Measurements from ENCODE around the gene MNDA.

MNDA gene

DNA sequence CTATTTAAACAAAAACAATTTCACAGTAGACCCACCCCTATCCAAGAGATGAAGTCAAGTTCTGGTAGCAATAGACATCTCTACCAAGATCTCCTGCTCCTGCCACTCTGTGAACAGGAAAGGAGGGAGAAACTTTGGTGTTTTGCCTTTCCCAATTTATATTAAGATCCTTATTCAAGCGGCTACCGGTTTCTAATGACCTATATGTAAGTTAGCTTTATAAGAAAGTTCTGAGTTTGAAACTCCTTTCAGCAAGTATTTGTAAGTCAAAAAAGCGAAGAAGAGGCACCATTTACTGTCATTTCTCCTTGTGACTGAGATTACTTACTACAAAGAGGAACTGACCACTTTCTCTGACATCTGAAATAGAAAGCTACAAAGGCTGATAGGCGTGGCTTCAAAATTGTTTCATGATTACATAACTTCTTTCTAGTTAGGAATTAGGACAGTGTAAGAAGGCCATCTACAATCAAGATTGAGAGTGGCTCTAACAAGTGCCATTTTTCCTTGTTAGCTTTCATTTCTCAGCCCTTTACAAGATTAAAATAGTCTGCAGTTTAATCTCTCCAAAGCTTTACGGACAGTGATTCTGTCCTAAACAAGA lies at the start of gene MNDA:
MNDA (plus strand) TSS at position 448 of the 604 bp plus-strand sequence. CDS start 10,803 bp downstream, outside the sequence.
- TF ChIP-seq GATA1 (IDR thresholded peaks at IDR 0.05; ENCODE audit: low read depth, low read length) (no peak), POLR2A (IDR thresholded peaks at IDR 0.05; ENCODE audit: low read length) (no peak)
- no peak for DNase-seq

DNA sequence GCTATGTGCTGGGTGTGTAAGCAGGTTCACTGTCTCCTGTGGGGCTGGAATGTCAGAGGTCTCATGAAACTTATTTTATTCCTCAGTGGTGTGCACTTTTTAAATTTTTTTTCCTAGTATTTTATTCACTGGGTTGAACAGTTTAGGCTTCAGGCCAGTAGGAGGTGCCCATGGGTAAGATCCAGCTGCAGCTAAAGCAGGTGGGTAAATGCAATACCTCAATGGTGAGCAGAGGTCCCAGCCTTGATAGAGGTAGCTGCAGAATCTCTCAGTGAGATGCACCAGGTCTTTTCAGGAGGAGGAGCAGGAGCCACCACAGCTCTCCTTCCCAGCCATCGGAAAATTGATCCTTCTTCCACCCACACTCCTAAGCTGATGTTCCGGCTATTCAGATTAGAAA lies 37.5 kb upstream of the MNDA start:
- peak; percentile 48 to 57 for DNase-seq
- TF ChIP-seq POLR2A (IDR thresholded peaks at IDR 0.05; ENCODE audit: low read length) = no peak
- no peak for TF ChIP-seq GATA1 (IDR thresholded peaks at IDR 0.05; ENCODE audit: low read depth, low read length)

DNA sequence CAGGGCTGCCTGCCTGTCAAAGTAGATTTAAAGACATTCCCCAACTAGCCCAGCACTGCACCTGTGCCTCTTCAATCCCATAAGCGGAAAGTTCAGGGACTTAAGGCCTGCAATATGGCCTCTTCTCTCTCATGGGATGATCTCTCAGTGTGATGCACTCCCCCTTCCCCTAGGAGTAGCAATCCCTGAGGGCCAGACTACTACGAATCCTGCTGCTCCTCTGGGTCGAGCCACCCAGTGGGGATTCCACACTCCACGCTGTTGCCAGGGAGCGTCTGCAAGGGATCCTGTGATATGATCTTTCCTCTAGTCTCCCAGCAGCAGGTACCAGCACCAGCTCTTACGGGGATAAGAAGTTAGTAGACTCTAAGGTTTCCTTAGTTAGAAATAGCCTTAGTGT lies 36.9 kb upstream of the MNDA start:
- DNase-seq = no peak
- TF ChIP-seq GATA1 (IDR thresholded peaks at IDR 0.05; ENCODE audit: low read depth, low read length) (no peak), POLR2A (IDR thresholded peaks at IDR 0.05; ENCODE audit: low read length) (no peak)

DNA sequence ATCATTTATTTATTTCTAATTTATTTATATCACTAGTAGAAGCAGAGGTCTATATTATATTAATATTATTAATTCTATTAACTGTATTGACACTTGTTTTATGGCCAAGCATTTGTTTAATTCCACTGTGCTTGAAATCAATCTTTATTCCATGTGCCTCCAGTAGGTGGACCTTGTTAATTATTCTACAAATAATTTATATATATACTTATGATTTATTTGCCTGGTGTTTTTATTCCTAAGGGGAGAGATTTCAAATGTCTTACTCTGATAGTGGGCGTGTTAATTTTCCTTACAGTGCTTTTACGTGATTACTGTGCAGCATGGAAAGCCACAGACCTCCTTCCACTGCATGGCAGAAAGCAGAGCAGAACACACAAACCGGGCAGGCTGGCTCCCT lies 32.6 kb upstream of the MNDA start:
- TF ChIP-seq POLR2A (IDR thresholded peaks at IDR 0.05; ENCODE audit: low read length) (no peak), GATA1 (IDR thresholded peaks at IDR 0.05; ENCODE audit: low read depth, low read length) (no peak)
- no peak for DNase-seq

DNA sequence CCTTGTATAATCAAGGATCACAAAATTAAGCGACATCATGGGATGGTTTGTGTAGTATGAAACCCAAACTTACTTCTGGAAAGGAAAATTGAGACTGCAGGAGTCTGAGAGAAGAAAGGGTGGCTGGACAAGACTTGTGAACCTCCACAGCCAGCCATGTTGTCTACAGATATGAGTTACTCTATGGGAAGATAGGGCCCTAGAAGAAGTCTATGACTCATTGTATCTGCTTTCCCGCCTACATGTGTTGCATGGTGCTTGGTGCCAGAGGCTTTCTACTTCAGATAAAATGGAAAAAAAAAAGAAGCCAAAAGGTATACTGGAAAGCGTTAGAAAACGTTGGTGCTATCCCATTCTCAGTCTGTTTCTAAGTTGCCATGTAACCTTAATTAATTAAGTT lies 31.5 kb upstream of the MNDA start:
- TF ChIP-seq POLR2A (IDR thresholded peaks at IDR 0.05; ENCODE audit: low read length) (no peak), GATA1 (IDR thresholded peaks at IDR 0.05; ENCODE audit: low read depth, low read length) (no peak)
- peak; percentile 68 to 74 for DNase-seq

DNA sequence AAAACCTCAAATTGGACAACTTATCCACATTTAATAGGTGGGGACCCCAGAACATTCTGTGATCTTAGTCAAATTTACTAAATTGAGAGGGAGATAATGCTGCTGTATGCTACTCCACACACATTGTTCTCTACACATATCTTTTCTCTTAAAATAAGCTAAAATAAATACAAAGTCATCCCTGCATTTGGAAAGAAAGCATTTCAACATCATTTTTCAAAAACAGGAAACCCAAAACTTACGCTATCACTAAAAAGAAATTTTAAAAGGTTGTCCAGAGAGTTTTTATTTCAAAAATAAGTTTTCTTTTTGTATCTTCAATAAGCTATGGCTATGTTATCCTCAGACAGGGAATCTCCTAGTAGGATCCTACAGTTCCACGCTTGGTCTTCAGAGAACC lies 30.6 kb upstream of the MNDA start:
- DNase-seq = no peak
- TF ChIP-seq POLR2A (IDR thresholded peaks at IDR 0.05; ENCODE audit: low read length) (no peak), GATA1 (IDR thresholded peaks at IDR 0.05; ENCODE audit: low read depth, low read length) (no peak)

DNA sequence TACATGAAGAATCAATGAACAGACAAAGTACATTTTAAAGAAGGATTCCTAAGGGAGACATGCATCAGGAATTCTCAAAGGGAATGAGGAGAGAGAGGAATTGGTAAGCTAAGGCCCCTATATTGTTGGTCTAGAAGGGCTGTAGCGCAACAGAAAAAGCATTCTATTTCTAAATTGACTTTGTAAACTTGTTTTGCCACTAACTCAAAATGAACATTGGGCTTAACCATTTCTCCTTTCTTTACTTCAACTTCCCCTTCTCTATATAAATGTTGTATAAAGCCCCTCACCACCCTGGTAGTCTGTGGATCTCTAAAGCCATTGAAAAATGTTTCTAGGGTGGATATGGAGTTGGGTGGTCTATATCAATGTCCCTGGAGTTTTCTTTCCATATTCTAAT lies 29.8 kb upstream of the MNDA start:
- TF ChIP-seq GATA1 (IDR thresholded peaks at IDR 0.05; ENCODE audit: low read depth, low read length) = no peak
- no peak for TF ChIP-seq POLR2A (IDR thresholded peaks at IDR 0.05; ENCODE audit: low read length)
- DNase-seq = no peak

DNA sequence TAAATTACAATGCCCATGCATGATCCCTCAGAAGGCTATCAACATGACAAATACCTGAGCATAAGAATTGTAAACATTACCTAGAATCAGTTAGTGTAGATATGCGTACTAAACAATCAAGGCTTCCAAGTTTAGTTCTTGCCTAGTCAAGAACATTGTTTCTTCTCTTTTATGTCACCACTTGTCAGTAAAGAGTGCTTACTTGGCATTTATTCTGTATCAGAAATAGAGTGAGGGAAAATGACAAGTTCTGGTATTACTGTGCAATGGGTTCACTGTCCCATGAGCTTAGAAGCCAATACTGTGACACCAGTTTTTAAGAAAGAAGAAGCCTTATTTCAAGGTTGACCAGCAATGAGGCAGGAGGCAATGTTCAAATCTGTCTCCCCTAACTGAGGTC lies 27.5 kb upstream of the MNDA start:
- DNase-seq = no peak
- TF ChIP-seq GATA1 (IDR thresholded peaks at IDR 0.05; ENCODE audit: low read depth, low read length) (no peak), POLR2A (IDR thresholded peaks at IDR 0.05; ENCODE audit: low read length) (no peak)

DNA sequence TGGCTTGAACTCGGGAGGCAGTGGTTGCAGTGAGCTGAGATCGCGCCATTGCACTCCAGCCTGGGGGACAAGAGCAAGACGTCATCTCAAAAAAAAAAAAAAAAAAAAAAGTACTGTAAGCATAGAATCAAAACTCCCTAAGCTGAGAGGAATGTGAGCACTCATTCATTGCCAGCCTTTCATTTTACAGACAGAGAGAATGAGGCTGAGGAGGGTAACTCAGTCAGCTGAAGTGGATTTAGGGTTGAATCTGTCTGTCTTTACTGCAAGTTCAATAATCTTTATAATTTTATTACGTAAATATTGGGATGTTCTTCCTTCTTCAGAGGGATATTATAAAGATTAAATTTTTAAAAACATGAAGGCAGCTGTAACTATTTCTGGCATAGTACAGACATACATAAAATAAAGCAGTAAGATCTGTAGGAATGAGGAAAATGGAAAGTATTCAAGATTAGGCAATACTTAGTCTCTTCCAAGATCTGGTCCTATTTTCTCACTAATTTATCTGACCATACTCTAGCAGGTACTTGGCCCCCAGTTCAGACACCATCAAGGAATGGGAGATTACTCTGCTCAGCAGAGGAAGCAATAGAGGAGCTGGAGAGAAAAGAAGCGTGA lies 24.1 kb upstream of the MNDA start:
- TF ChIP-seq GATA1 (IDR thresholded peaks at IDR 0.05; ENCODE audit: low read depth, low read length) = no peak
- no peak for TF ChIP-seq POLR2A (IDR thresholded peaks at IDR 0.05; ENCODE audit: low read length)
- DNase-seq = no peak

DNA sequence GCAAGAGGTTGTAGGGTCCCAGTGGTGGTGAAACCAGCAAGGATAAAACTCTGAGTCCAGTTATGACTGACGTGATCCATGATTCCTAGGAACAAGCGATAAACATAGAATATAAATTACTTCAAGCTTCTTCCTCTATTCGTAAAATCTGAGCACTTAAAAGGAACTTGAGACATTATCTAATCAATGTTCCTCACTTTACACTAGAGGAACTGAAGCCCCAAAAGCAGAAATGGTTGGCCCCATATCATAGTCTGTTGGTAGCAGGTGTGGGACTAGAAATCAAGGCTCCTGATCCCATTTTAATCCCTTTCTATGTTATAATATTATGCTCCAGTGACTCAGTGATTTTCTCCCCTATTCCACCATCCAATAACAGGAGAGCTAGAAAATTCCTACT lies 21.9 kb upstream of the MNDA start:
- TF ChIP-seq GATA1 (IDR thresholded peaks at IDR 0.05; ENCODE audit: low read depth, low read length) (no peak), POLR2A (IDR thresholded peaks at IDR 0.05; ENCODE audit: low read length) (no peak)
- no peak for DNase-seq

DNA sequence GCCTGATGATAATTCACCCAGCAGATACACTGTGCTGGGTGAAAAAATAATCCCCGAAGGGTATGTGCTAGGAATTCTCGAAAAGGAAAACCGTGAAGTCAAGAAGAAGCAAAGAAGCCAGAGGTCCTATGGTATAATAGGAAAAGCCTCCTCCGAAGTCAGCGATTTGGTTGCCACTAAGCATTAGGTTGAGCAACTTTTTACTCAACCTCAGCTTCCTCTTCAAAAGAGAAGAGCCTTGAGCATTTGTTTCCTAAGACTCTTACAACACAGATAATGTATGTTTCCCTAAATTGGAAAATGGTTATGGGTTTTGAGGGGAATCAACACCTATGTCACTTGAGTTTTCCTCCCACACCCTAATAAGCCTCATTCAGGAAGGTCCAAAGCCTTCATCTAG lies 21.3 kb upstream of the MNDA start:
- TF ChIP-seq POLR2A (IDR thresholded peaks at IDR 0.05; ENCODE audit: low read length) = no peak
- TF ChIP-seq GATA1 (IDR thresholded peaks at IDR 0.05; ENCODE audit: low read depth, low read length) = no peak
- DNase-seq = no peak

DNA sequence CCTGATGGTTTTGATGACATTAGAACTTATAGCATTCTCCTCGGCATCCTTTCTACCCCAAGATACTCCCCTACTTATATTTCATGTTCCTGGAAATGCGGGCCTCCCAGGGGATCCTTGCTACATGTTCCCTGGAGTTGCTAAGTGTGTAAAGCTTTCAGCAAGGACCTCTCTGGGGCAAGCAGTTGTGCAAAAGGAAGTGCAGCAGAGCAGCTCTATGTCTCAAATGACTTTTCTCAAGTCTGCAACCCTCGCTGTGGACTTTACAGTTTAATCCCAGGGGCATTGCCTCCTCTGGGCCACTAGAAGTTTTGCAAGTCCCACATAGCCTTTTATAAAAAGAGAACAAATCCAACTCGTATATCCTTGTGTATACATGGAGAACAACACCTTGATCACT lies 20.8 kb upstream of the MNDA start:
- DNase-seq = no peak
- TF ChIP-seq POLR2A (IDR thresholded peaks at IDR 0.05; ENCODE audit: low read length) (no peak), GATA1 (IDR thresholded peaks at IDR 0.05; ENCODE audit: low read depth, low read length) (no peak)

DNA sequence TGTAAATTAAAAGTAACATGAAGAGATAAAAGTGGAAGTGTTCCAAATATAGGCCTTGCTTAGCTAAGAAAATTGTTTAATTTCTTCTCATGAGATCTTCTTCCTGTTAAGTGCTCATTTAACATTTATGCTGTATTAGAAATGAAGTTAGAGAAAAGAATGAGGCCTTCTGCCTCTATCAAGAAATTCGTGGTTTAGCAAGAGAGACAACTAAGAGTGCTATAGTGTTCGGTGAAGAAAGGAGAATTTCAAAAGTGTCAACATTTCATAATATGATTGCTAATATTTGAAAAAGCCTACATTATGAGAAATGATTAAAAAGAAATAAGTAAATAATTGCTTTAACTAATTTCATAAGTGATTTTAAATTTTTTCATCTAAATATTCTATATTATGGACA lies 18.8 kb upstream of the MNDA start:
- no peak for DNase-seq
- no peak for TF ChIP-seq POLR2A (IDR thresholded peaks at IDR 0.05; ENCODE audit: low read length)
- no peak for TF ChIP-seq GATA1 (IDR thresholded peaks at IDR 0.05; ENCODE audit: low read depth, low read length)

DNA sequence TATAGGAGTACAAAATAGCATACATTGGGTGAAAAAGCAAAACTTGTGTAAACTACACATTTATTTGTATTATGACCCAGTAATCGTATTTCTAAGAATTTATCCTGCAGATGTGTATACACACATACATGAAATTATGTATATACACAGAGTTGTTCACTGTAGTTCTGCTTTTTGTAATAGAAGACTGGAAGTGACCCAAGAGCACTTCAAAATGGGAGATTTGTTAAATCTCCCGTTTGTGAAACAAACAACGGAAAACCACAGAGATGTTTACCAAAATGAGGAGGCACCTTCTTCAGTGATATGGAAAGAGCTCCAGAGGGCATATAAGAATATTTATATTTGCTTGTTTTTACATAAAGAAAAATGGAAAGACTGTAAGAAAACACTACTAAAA lies 18.0 kb upstream of the MNDA start:
- no peak for TF ChIP-seq POLR2A (IDR thresholded peaks at IDR 0.05; ENCODE audit: low read length)
- no peak for TF ChIP-seq GATA1 (IDR thresholded peaks at IDR 0.05; ENCODE audit: low read depth, low read length)
- no peak for DNase-seq

DNA sequence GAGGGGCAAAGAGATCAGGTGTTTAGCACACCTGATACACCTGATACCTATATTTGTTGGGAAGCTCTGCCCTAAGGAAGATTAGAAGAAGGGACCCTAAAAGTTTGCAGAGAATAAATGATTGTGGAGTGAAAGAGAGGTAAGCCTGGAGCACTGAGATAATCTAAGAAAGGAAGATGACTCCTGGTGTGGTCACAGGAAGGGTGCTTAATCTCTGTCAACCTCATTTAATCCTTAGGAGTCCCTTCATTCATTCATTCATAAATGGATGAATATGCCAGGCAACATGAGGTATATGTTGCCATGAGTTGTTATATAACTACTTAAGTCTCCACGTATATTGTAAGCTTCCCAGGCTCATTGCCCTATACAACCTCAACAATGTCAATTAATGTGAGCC lies 16.2 kb upstream of the MNDA start:
- DNase-seq = peak in 1 of 2 experiments; percentile 6
- TF ChIP-seq GATA1 (IDR thresholded peaks at IDR 0.05; ENCODE audit: low read depth, low read length) = no peak
- TF ChIP-seq POLR2A (IDR thresholded peaks at IDR 0.05; ENCODE audit: low read length) = no peak

Measured in erythroblast (primary cell).